Fibroblast of peridontal ligament (primary cell): ENCODE results near the gene PLTP.

ENCODE experiments used
- DNase-seq: peaks from one replicate; pipeline ENCODE4 v3.0.0-alpha.2; 2010; ENCODE audit errors: extremely low read depth

The PLTP gene

GRCh38 chr20:45898285-45898684 is 13.7 kb downstream of the PLTP start:
- no peak for DNase-seq

- DNase-seq = no peak
Measured at GRCh38 chr20:45897692-45898091, 14.3 kb downstream of the PLTP start.

GRCh38 chr20:45897289-45897688 is 14.7 kb downstream of the PLTP start:
- DNase-seq = no peak

GRCh38 chr20:45896641-45897161 is 15.3 kb downstream of the PLTP start:
- no peak for DNase-seq

- DNase-seq = no peak
Measured at GRCh38 chr20:45894797-45895196, 17.2 kb downstream of the PLTP start.

- no peak for DNase-seq
Measured at GRCh38 chr20:45893831-45894230, 18.1 kb downstream of the PLTP start.

- DNase-seq = no peak
Measured at GRCh38 chr20:45892828-45893500, 19.0 kb downstream of the PLTP start.

GRCh38 chr20:45892049-45892825 is 19.7 kb downstream of the PLTP start:
- DNase-seq = peak; percentile 39

GRCh38 chr20:45890985-45891983 is 20.7 kb downstream of the PLTP start, which contains the start of the genes CTSA and NEURL2:
Gene CTSA, plus strand, starts transcription at chr20:45891335. Its CDS starts 234 bp downstream, at chr20:45891569.
Gene NEURL2, minus strand, starts transcription at chr20:45891208. Its CDS starts 217 bp downstream, at chr20:45890991.
- peak; percentile 90 for DNase-seq

GRCh38 chr20:45890077-45890984 is 21.6 kb downstream of the PLTP start:
- peak; percentile 71 for DNase-seq

- DNase-seq = no peak
Measured at GRCh38 chr20:45888681-45889080, 23.3 kb downstream of the PLTP start.

- DNase-seq = no peak
Measured at GRCh38 chr20:45887346-45887715, 24.6 kb downstream of the PLTP start, which contains the start of gene SPATA25. Gene SPATA25, minus strand, starts transcription at chr20:45887622. Its CDS starts 32 bp downstream, at chr20:45887590.

- DNase-seq = no peak
Measured at GRCh38 chr20:45886590-45887345, 25.2 kb downstream of the PLTP start.

GRCh38 chr20:45883100-45883469 is 28.9 kb downstream of the PLTP start:
- DNase-seq = no peak

- DNase-seq = no peak
Measured at GRCh38 chr20:45882469-45883099, 29.4 kb downstream of the PLTP start.

- peak; percentile 99 for DNase-seq
Measured at GRCh38 chr20:45880988-45881788, 30.8 kb downstream of the PLTP start, which contains the start of gene ZSWIM1. Gene ZSWIM1, plus strand, starts transcription at chr20:45881227. Its CDS starts 1,366 bp downstream, at chr20:45882593.

GRCh38 chr20:45878076-45878761 is 33.7 kb downstream of the PLTP start:
- peak; percentile 47 for DNase-seq

GRCh38 chr20:45874576-45874975 is 37.4 kb downstream of the PLTP start:
- DNase-seq = no peak
